Mucosa of descending colon (tissue), 3 donors: ENCODE data around the gene HDAC4. TPM values are rescaled to one million over a fixed set of nuclear protein-coding genes. Genes with fewer than 3 reads are reported as not detected.

ENCODE experiments used
- ATAC-seq: fragments of 200-7000 bp; cut with Tn5 transposase; one replicate; pipeline ENCODE4 v1.9.1; 2020; ENCODE audit warnings: mild to moderate bottlenecking, moderate library complexity
- DNase-seq, 3 donors: peaks; one replicate each; pipeline ENCODE4 v3.0.0-alpha.2; 2020
- H3K36me3 ChIP-seq: fragments of 200-600 bp; one replicate; pipeline ENCODE4 v1.8.0; 2021; ENCODE audit warnings: low read depth, mild to moderate bottlenecking
- H3K4me1 ChIP-seq: fragments of 200-600 bp; one replicate; pipeline ENCODE4 v1.8.0; 2021; ENCODE audit warnings: low read depth, mild to moderate bottlenecking
- H3K4me3 ChIP-seq: fragments of 200-600 bp; one replicate; pipeline ENCODE4 v1.8.0; 2021; ENCODE audit warnings: mild to moderate bottlenecking
- H3K9me3 ChIP-seq: fragments of 200-600 bp; one replicate; pipeline ENCODE4 v1.8.0; 2021; ENCODE audit warnings: mild to moderate bottlenecking
- intact Hi-C, 2 donors: fragments of 100-400 bp; cut with DNase I in 1 of 2; cut with micrococcal nuclease in 1 of 2; formaldehyde crosslinking; loops; one replicate each; pipeline versions ENCODE4 v1.11.0 to v1.11.1; 2022; cut with DNase I, micrococcal nuclease
- total RNA-seq, 3 donors: library from RNA; stranded (reverse); fragmentation: NEBNext Ultra II Directional in 2 of 3; extraction: Animal tissue kit (Norgen Biotek cat#: 25700) in 2 of 3; gene quantifications; one replicate each; pipeline versions ENCODE4 v1.2.1 to v1.2.4, GENCODE V29; 2021 to 2023
- TF ChIP-seq, protein P1 (sequence below): fragments of 200-600 bp; IDR thresholded peaks from one replicate; pipeline ENCODE4 v1.8.0; 2022; ENCODE audit warnings: antibody characterized with exemption, mild to moderate bottlenecking
- donor health status: DM: no; HTN: no; CAD: no; lungs with moderate emphysema.
- donor health status: DM: no; HTN: no; CAD: no.
- donor health status: DM: no; HTN: yes; CAD: no.

HDAC4 gene
- total RNA-seq, 3 donors from 2014 or later = 41.4 to 147 (median 44.0) TPM

DNA sequence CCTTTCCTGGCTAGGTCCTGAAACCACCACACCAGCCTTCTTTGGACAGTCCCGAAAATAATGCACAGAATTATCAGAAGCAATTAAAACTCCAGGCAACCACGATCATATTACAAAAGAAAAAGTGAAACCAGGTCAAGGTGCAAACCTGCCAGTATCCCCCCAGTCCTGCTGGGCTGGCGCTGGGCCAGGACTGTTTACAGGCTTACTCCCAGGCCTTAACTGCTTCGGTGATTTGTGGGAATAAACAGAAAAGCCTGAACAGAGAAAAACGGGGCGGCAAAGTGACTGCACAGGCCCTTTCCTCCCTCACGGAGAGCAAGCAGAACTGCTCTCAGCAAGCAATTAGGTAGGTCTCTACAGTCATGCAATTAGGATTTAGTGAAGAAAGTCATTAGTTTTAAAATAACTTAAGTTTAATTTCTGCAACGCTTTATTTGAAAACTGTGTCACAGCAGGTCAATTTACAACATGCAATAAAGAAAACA, 1.3 kb downstream of the HDAC4 start:
- intact Hi-C loops = no loop called here
- ATAC-seq = no peak
- Histone ChIP-seq H3K4me3 (peak overlapping the region; percentile 38), H3K9me3 (no peaks in the 10 kb centered on the region), H3K4me1 (no peaks in the 10 kb centered on the region), H3K36me3 (no peaks in the 10 kb centered on the region)
- TF ChIP-seq, protein P1, sequence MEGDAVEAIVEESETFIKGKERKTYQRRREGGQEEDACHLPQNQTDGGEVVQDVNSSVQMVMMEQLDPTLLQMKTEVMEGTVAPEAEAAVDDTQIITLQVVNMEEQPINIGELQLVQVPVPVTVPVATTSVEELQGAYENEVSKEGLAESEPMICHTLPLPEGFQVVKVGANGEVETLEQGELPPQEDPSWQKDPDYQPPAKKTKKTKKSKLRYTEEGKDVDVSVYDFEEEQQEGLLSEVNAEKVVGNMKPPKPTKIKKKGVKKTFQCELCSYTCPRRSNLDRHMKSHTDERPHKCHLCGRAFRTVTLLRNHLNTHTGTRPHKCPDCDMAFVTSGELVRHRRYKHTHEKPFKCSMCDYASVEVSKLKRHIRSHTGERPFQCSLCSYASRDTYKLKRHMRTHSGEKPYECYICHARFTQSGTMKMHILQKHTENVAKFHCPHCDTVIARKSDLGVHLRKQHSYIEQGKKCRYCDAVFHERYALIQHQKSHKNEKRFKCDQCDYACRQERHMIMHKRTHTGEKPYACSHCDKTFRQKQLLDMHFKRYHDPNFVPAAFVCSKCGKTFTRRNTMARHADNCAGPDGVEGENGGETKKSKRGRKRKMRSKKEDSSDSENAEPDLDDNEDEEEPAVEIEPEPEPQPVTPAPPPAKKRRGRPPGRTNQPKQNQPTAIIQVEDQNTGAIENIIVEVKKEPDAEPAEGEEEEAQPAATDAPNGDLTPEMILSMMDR = no peak
- peak; percentile 67 to 80 (median 75) for DNase-seq

DNA sequence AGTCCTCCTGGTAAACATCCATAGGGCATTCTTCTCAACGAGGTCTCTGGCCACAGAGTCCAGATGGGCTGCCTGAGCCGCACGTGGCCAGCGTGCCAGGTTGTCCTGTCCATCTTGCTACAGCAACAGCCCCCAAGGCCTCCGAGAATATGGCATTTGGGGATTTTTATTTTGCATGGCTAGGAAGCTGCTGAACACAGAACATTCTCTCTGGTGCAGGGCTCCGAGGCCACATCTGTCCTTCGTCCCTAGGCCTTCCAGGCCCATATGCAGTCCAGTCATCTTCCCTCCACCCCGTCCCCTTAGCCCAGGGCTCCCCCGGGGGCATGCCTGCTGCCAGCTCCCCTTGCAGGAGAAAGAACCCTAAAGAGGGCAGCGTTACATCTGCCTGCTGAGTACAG, 2.3 kb downstream of the HDAC4 start:
- H3K4me3 ChIP-seq = no peak overlapping the region
- TF ChIP-seq, protein P1 = no peak
- no peak for ATAC-seq
- no peaks in the 10 kb centered on the region for H3K9me3 ChIP-seq
- intact Hi-C loops = no loop called here
- no peak for DNase-seq
- no peaks in the 10 kb centered on the region for H3K36me3 ChIP-seq
- no peaks in the 10 kb centered on the region for H3K4me1 ChIP-seq

DNA sequence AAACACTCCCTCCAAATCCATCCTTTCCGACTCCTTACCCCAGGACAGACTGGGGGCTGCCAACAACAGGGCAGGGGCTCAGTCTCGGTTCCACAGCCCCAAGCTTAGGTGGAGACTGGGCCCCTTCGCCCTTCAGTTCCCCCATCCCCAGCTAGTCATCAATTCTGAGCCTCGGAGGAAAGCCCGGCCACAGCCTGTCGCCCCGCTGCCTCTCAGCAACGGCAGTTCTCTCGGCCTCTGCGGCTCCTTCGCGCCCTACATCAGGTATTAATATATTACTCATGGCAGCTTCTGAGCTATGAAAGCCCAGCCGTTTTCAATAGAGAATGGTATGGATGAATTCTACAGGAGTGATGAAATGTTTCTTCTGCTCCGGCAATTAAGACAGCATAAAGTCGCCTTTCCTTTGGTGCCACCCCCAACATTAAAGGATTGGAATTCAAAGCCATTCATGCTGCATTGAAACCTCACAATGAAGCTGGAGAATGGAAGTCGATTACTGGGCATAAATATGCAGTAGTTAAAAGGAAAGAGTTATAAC, 2.8 kb downstream of the HDAC4 start:
- ATAC-seq = no peak
- intact Hi-C loops = no loop called here
- no peaks in the 10 kb centered on the region for H3K4me1 ChIP-seq
- TF ChIP-seq, protein P1 = no peak
- no peaks in the 10 kb centered on the region for H3K36me3 ChIP-seq
- H3K4me3 ChIP-seq = no peak overlapping the region
- no peak for DNase-seq
- H3K9me3 ChIP-seq = no peaks in the 10 kb centered on the region

DNA sequence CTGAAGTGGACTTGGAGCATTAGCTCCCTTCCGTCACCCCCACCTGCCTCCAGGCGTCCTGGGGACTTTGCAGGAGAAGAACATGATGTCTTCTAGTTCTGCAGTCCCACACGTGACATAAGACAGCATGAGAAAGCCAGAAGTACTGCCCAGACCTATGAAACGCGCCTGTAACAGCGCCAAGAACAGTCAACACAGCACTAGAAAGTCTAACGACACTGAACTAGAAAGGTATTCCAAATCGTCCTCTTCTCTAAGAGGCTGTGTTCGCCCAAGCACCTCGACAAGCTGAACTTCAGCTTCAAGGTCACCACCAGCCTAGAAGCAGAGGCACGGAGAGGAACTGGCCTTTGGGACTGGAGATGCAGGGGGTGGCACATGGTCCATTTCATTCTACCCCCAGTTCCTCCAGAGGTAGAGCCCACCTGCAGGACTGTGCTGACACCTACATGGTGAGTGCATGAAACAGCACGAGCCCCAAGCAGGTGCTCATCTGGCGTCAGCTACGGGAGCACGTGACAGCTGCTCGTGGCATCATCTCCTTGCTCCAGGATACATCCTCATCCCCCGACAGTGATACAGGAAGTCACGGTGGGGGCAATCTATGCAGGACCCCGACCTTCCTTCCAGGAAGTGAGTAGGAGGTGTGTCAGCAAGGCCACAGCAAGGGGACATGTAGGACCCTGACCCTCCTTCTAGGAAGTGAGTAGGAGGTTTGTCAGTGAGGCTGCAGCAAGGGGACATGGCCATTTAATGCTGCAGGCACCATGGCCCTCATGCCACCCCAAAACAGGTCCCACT, 3.7 kb downstream of the HDAC4 start:
- ATAC-seq = no peak
- Histone ChIP-seq H3K36me3 (no peaks in the 10 kb centered on the region), H3K4me3 (no peak overlapping the region), H3K9me3 (no peaks in the 10 kb centered on the region), H3K4me1 (no peaks in the 10 kb centered on the region)
- TF ChIP-seq, protein P1 = no peak
- DNase-seq = no peak
- intact Hi-C loops = no loop called here

DNA sequence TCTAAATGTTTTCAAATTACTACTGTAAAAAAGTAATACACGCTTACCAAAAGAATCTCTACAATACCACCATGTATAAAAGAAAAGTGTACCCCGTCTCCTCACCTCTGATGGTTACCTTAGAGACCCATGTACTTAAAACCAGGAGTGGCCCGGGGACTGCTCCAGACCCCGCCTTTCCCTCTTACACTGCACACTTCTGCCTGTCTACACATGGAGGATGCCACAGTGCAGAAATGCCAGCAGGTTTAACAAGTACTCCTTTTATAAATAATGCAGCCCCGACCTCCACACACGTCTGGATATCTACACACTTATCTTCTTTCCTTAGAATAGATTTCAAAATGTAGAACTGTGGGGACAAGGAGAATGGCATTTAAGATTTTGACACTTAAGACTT, 5.3 kb downstream of the HDAC4 start:
- H3K36me3 ChIP-seq = no peaks in the 10 kb centered on the region
- H3K4me3 ChIP-seq = no peak overlapping the region
- intact Hi-C loops = no loop called here
- no peaks in the 10 kb centered on the region for H3K4me1 ChIP-seq
- TF ChIP-seq, protein P1 = no peak
- no peaks in the 10 kb centered on the region for H3K9me3 ChIP-seq
- DNase-seq (no peak), ATAC-seq (no peak)
